MM.1S (cell line): ENCODE data around the gene FBXW9.

Experiments
- DNase-seq: peaks from one replicate; pipeline ENCODE4 v3.0.0-alpha.2; 2015
- H2AFZ ChIP-seq: fragments of 300-600 bp; sonication (generic); 2 replicates; pipeline ENCODE4 v1.6.0; 2016; ENCODE audit warnings: antibody characterized with exemption, low read length
- H3F3A ChIP-seq: fragments of 300-600 bp; sonication (generic); 2 replicates; pipeline ENCODE4 v1.6.1; 2016; ENCODE audit warnings: mild to moderate bottlenecking, antibody characterized with exemption, low read length, moderate library complexity, mixed read lengths; ENCODE audit not compliant: insufficient read depth
- H3K27ac ChIP-seq: fragments of 300-600 bp; sonication (generic); 2 replicates; pipeline ENCODE4 v1.5.1; 2016; ENCODE audit warnings: mild to moderate bottlenecking, low read length
- H3K27me3 ChIP-seq: fragments of 300-600 bp; sonication (generic); replicated peaks from 2 replicates; pipeline ENCODE4 v1.6.0; 2016; ENCODE audit warnings: low read length; ENCODE audit not compliant: insufficient read depth
- H3K36me3 ChIP-seq: fragments of 300-600 bp; sonication (generic); replicated peaks from 2 replicates; pipeline ENCODE4 v1.6.1; 2016; ENCODE audit warnings: mild to moderate bottlenecking, low read length, mixed read lengths; ENCODE audit not compliant: insufficient read depth
- H3K4me1 ChIP-seq: fragments of 300-600 bp; sonication (generic); 2 replicates; pipeline ENCODE4 v1.6.1; 2016; ENCODE audit warnings: low read length, mixed read lengths
- H3K4me2 ChIP-seq: fragments of 300-600 bp; sonication (generic); 2 replicates; pipeline ENCODE4 v1.6.0; 2016; ENCODE audit warnings: low read depth, low read length
- H3K4me3 ChIP-seq: fragments of 300-600 bp; sonication (generic); 2 replicates; pipeline ENCODE4 v1.5.1; 2016; ENCODE audit warnings: low read length, mixed read lengths
- H3K79me2 ChIP-seq: fragments of 300-600 bp; sonication (generic); 2 replicates; pipeline ENCODE4 v1.6.1; 2016; ENCODE audit warnings: mixed run types, low read length, mixed read lengths
- H3K9ac ChIP-seq: fragments of 300-600 bp; sonication (generic); 2 replicates; pipeline ENCODE4 v1.6.1; 2016; ENCODE audit warnings: low read length, mixed read lengths
- H3K9me2 ChIP-seq: fragments of 300-600 bp; sonication (generic); replicated peaks from 2 replicates; pipeline ENCODE4 v1.6.1; 2016; ENCODE audit warnings: mild to moderate bottlenecking, low read length, mixed read lengths; ENCODE audit not compliant: insufficient read depth
- H3K9me3 ChIP-seq: fragments of 300-600 bp; sonication (generic); replicated peaks from 2 replicates; pipeline ENCODE4 v1.6.1; 2016; ENCODE audit warnings: mild to moderate bottlenecking, low read length, mixed read lengths; ENCODE audit not compliant: insufficient read depth
- H4K20me1 ChIP-seq: fragments of 300-600 bp; sonication (generic); 2 replicates; pipeline ENCODE4 v1.6.1; 2016; ENCODE audit warnings: mild to moderate bottlenecking, low read length, moderate library complexity, mixed read lengths; ENCODE audit not compliant: insufficient read depth
- CTCF ChIP-seq: fragments of 300-600 bp; sonication (generic); IDR thresholded peaks from 2 replicates; pipeline ENCODE4 v1.5.1; 2016; ENCODE audit warnings: antibody characterized with exemption, low read length, mixed read lengths
- EZH2 ChIP-seq: fragments of 300-600 bp; sonication (generic); optimal IDR thresholded peaks from 2 replicates; pipeline ENCODE3; 2017; ENCODE audit warnings: low read depth, mild to moderate bottlenecking, antibody characterized with exemption, low read length, mixed read lengths
- EZH2phosphoT487 ChIP-seq: fragments of 300-600 bp; sonication (generic); IDR thresholded peaks from 2 replicates; pipeline ENCODE4 v1.6.1; 2018; ENCODE audit warnings: antibody characterized with exemption, low read length

The FBXW9 gene

GRCh38 chr19:12665671-12666264, 30.7 kb downstream of the FBXW9 start:
- no peak for TF ChIP-seq CTCF
- no peak for TF ChIP-seq EZH2
- TF ChIP-seq EZH2phosphoT487, result no peak
- no peak overlapping the region for H3K27ac ChIP-seq

GRCh38 chr19:12665281-12665573, 31.2 kb downstream of the FBXW9 start:
- Histone ChIP-seq H2AFZ (no peak overlapping the region), H3K4me3 (no peak overlapping the region), H3F3A (no peaks in the 10 kb centered on the region), H4K20me1 (no peaks in the 10 kb centered on the region), H3K79me2 (peaks cover 45% of the 10 kb centered on the region), H3K4me1 (peaks cover 18% of the 10 kb centered on the region), H3K9ac (no peak overlapping the region), H3K9me3 (no peaks in the 10 kb centered on the region), H3K4me2 (no peak overlapping the region), H3K9me2 (no peaks in the 10 kb centered on the region), H3K27me3 (no peaks in the 10 kb centered on the region), H3K36me3 (no peaks in the 10 kb centered on the region), H3K27ac (no peak overlapping the region)
- DNase-seq, result no peak
- no peak for TF ChIP-seq CTCF
- TF ChIP-seq EZH2, result no peak
- no peak for TF ChIP-seq EZH2phosphoT487

More at GRCh38 chr19:12665671-12666264, 30.7 kb downstream of the FBXW9 start:
- no peaks in the 10 kb centered on the region for H3K36me3 ChIP-seq
- H4K20me1 ChIP-seq, result no peaks in the 10 kb centered on the region
- H2AFZ ChIP-seq, result peak overlapping the region; percentile 95
- no peaks in the 10 kb centered on the region for H3K9me3 ChIP-seq
- H3F3A ChIP-seq, result no peaks in the 10 kb centered on the region
- H3K27me3 ChIP-seq, result no peaks in the 10 kb centered on the region
- peaks cover 22% of the 10 kb centered on the region for H3K4me1 ChIP-seq
- peak overlapping the region; percentile 78; the same call in 1 of the 2 replicates for H3K9ac ChIP-seq
- H3K9me2 ChIP-seq, result no peaks in the 10 kb centered on the region
- DNase-seq, result no peak
- peak overlapping the region; percentile 88 for H3K4me2 ChIP-seq
- H3K79me2 ChIP-seq, result peaks cover 50% of the 10 kb centered on the region
- H3K4me3 ChIP-seq, result peak overlapping the region; percentile 95

- H3K9ac ChIP-seq, result no peak overlapping the region
- no peak for TF ChIP-seq EZH2phosphoT487
- H3K9me2 ChIP-seq, result no peaks in the 10 kb centered on the region
- no peaks in the 10 kb centered on the region for H3F3A ChIP-seq
- no peak overlapping the region for H3K4me3 ChIP-seq
- no peaks in the 10 kb centered on the region for H3K27me3 ChIP-seq
- no peak overlapping the region for H3K27ac ChIP-seq
- H3K4me1 ChIP-seq, result peaks cover 18% of the 10 kb centered on the region
- H3K36me3 ChIP-seq, result no peaks in the 10 kb centered on the region
- peaks cover 39% of the 10 kb centered on the region for H3K79me2 ChIP-seq
- no peak overlapping the region for H3K4me2 ChIP-seq
- no peaks in the 10 kb centered on the region for H4K20me1 ChIP-seq
- no peak for DNase-seq
- no peaks in the 10 kb centered on the region for H3K9me3 ChIP-seq
- no peak overlapping the region for H2AFZ ChIP-seq
Measured at GRCh38 chr19:12664406-12665280, 31.8 kb downstream of the FBXW9 start.

GRCh38 chr19:12660980-12661379, 35.5 kb downstream of the FBXW9 start:
- no peak overlapping the region for H3K4me2 ChIP-seq
- TF ChIP-seq EZH2phosphoT487 (no peak), EZH2 (no peak), CTCF (no peak)
- H3K27me3 ChIP-seq, result no peaks in the 10 kb centered on the region
- no peaks in the 10 kb centered on the region for H3K9me3 ChIP-seq
- H2AFZ ChIP-seq, result no peak overlapping the region
- H3K9me2 ChIP-seq, result no peaks in the 10 kb centered on the region
- no peak for DNase-seq
- H3K9ac ChIP-seq, result no peak overlapping the region
- H3F3A ChIP-seq, result no peaks in the 10 kb centered on the region
- H3K36me3 ChIP-seq, result no peaks in the 10 kb centered on the region
- H3K79me2 ChIP-seq, result peaks cover 9% of the 10 kb centered on the region; the same call in 1 of the 2 replicates
- H3K27ac ChIP-seq, result no peak overlapping the region
- H4K20me1 ChIP-seq, result no peaks in the 10 kb centered on the region
- H3K4me3 ChIP-seq, result no peak overlapping the region
- peaks cover 5% of the 10 kb centered on the region for H3K4me1 ChIP-seq
